ENCODE data around the gene TOX2. TPM values are rescaled to one million over a fixed set of nuclear protein-coding genes. Genes with fewer than 3 reads are reported as not detected.

TOX2 gene
- total RNA-seq, 1 experiment from 2014 or later = 1.7 TPM

DNA sequence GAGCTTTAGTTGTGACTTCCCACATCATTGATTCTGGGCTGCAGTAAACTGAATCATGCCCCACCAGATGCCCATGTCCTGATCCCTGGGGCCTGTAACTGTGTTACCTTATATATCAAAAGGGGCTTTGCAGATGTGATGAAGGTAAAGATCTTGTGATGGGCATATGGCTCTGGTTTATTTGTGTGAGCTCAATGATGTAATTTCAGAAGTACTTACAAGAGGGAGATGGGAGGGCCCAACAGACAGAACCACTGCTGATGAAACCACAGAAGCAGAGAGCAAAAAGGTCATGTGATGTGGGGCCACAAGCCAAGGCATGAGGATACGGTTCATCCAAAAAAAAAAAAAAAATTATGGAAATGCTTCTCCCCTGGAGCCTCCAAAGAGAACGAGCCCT is 118.7 kb downstream of the TOX2 start:
- no peak overlapping the region for H3K27ac ChIP-seq (ENCODE audit: insufficient read length, low read depth, low read length)
- H3K79me2 ChIP-seq (ENCODE audit: insufficient read depth, low read length) = no peaks in the 10 kb centered on the region
- Mint-ChIP-seq H3K27me3 (ENCODE audit: low read depth) (peaks cover 5% of the 10 kb centered on the region), H3K27ac (no peak overlapping the region; a peak in 1 of 7 replicates), H3K36me3 (ENCODE audit: insufficient read depth in 1 of 3, low read depth in 3 of 3) (no peaks in the 10 kb centered on the region), H3K4me1 (peaks cover 10 to 11% of the 10 kb centered on the region in 2 experiments), H3K9me3 (no peaks in the 10 kb centered on the region), H3K4me3 (no peak overlapping the region)
- H4K20me1 ChIP-seq (ENCODE audit: control insufficient read depth, insufficient read depth, insufficient read length) = no peaks in the 10 kb centered on the region
- no peak overlapping the region for H3K18ac ChIP-seq (ENCODE audit: insufficient read length, low read depth, low read length)
- no peak overlapping the region for H4K8ac ChIP-seq (replicated peaks; ENCODE audit: insufficient read length, low read depth, low read length)
- no peak overlapping the region for H2BK20ac ChIP-seq (ENCODE audit: low read depth, low read length, poor library complexity, severe bottlenecking)
- H2BK120ac ChIP-seq (ENCODE audit: low read depth, low read length, poor library complexity, severe bottlenecking) = no peak overlapping the region
- no peaks in the 10 kb centered on the region for H3K79me1 ChIP-seq (ENCODE audit: insufficient read depth, low read depth, low read length, poor library complexity, severe bottlenecking)
- no peak overlapping the region for H2BK5ac ChIP-seq (ENCODE audit: insufficient read length, low read length)
- WGBS (ENCODE audit: extremely low coverage, insufficient read length, low lambda C conversion rate) = no CpG with 5 or more reads among the region's 2 CpGs
- H2BK12ac ChIP-seq (ENCODE audit: insufficient read length, low read depth, low read length) = no peak overlapping the region
- DNase-seq = no peak
- H2BK15ac ChIP-seq (ENCODE audit: low read depth, low read length) = no peak overlapping the region
- H3K56ac ChIP-seq (ENCODE audit: insufficient read length, low read depth, low read length) = no peak overlapping the region
- no peak overlapping the region for H3K14ac ChIP-seq (ENCODE audit: insufficient read depth, low read length)
- H2AFZ ChIP-seq (ENCODE audit: low read length) = no peak overlapping the region
- no peak overlapping the region for H3K4ac ChIP-seq (ENCODE audit: low read depth, low read length)
- no peak overlapping the region for H3K4me2 ChIP-seq (ENCODE audit: insufficient read depth, insufficient read length, low read length)
- no peak overlapping the region for H3T11ph ChIP-seq (ENCODE audit: low read length)
- no peaks in the 10 kb centered on the region for H3K23me2 ChIP-seq (ENCODE audit: insufficient read length, low read depth, low read length, poor library complexity, severe bottlenecking)
- no peaks in the 10 kb centered on the region for H3K27me3 ChIP-seq (ENCODE audit: insufficient read depth, low read length)
- H4K5ac ChIP-seq (ENCODE audit: insufficient read length, low read depth, low read length) = no peak overlapping the region
- no peak overlapping the region for H3K9ac ChIP-seq (ENCODE audit: extremely low read depth, insufficient read length, low read length)
- H3K4me1 ChIP-seq (ENCODE audit: insufficient read depth, low read length) = no peaks in the 10 kb centered on the region
- H3K23ac ChIP-seq (ENCODE audit: insufficient read length, low read depth, low read length) = no peak overlapping the region
- no peak overlapping the region for H2AK5ac ChIP-seq (ENCODE audit: insufficient read length, low read length)
- no peaks in the 10 kb centered on the region for H3K9me3 ChIP-seq (ENCODE audit: control insufficient read depth, low read depth, low read length)
- H4K91ac ChIP-seq (ENCODE audit: insufficient read length, low read depth, low read length) = no peak overlapping the region
- TF ChIP-seq, protein P1, sequence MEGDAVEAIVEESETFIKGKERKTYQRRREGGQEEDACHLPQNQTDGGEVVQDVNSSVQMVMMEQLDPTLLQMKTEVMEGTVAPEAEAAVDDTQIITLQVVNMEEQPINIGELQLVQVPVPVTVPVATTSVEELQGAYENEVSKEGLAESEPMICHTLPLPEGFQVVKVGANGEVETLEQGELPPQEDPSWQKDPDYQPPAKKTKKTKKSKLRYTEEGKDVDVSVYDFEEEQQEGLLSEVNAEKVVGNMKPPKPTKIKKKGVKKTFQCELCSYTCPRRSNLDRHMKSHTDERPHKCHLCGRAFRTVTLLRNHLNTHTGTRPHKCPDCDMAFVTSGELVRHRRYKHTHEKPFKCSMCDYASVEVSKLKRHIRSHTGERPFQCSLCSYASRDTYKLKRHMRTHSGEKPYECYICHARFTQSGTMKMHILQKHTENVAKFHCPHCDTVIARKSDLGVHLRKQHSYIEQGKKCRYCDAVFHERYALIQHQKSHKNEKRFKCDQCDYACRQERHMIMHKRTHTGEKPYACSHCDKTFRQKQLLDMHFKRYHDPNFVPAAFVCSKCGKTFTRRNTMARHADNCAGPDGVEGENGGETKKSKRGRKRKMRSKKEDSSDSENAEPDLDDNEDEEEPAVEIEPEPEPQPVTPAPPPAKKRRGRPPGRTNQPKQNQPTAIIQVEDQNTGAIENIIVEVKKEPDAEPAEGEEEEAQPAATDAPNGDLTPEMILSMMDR (conservative IDR thresholded peaks at IDR 0.05) = no peak
